B cell (primary cell): Measurements from ENCODE around the gene MICALL2. TPM values are rescaled to one million over a fixed set of nuclear protein-coding genes. Genes with fewer than 3 reads are reported as not detected.

Experiments used
- ATAC-seq: fragments of 200-7000 bp; cut with Tn5 transposase; one replicate; pipeline ENCODE4 v1.10.0; 2021; ENCODE audit warnings: low read depth, mild to moderate bottlenecking, moderate number of reproducible peaks, moderate library complexity
- CTCF ChIA-PET: fragments of 350-600 bp; sonication (Branson Sonifier 250); formaldehyde crosslinking; loops from one replicate; lab custom pipeline; 2021; ENCODE audit warnings: antibody characterized with exemption, inconsistent platforms; lab: Charles Lee
- POLR2A ChIA-PET: fragments of 350-600 bp; sonication (Branson Sonifier 250); formaldehyde crosslinking; loops from one replicate; lab custom pipeline; 2021; ENCODE audit warnings: antibody characterized with exemption; lab: Charles Lee
- DNase-seq: peaks from one replicate; pipeline ENCODE4 v3.0.0; 2013
- H2AFZ ChIP-seq: 2 replicates; pipeline ENCODE4 v1.6.1; 2012; ENCODE audit warnings: mild to moderate bottlenecking, low read depth, low read length; ENCODE audit not compliant: insufficient read depth, poor library complexity, severe bottlenecking
- H3K27ac ChIP-seq, 2 donors: 1 replicate in 1 of 2; 2 replicates in 1 of 2; pipeline ENCODE4 v1.5.1; 2012 to 2013; ENCODE audit warnings: low read length in 2 of 2, mild to moderate bottlenecking in 2 of 2, moderate library complexity in 1 of 2
- H3K27me3 ChIP-seq, 4 experiments: fragments of 200-600 bp in 1 of 4; sonication (generic) in 1 of 4; replicated peaks in 1 of 4; 1 replicate in 2 of 4; 2 replicates in 2 of 4; pipeline versions ENCODE4 v1.6.1 to v1.7.0; 2013 to 2016; ENCODE audit warnings: low read length in 3 of 4, mild to moderate bottlenecking in 2 of 4, mixed read lengths in 1 of 4, moderate library complexity in 1 of 4; ENCODE audit not compliant: insufficient read depth in 4 of 4, control insufficient read depth in 3 of 4; ENCODE audit errors: control extremely low read depth in 1 of 4
- H3K36me3 ChIP-seq, 2 experiments: replicated peaks in 1 of 2; 1 replicate in 1 of 2; 2 replicates in 1 of 2; pipeline versions ENCODE4 v1.6.1 to v1.7.1; 2013; ENCODE audit warnings: low read length in 1 of 2; ENCODE audit not compliant: insufficient read depth in 2 of 2, control insufficient read depth in 1 of 2; ENCODE audit errors: control extremely low read depth in 1 of 2, extremely low read depth in 1 of 2
- H3K4me1 ChIP-seq, 2 donors: fragments of 200-600 bp in 1 of 2; sonication (generic) in 1 of 2; 1 replicate in 1 of 2; 2 replicates in 1 of 2; pipeline versions ENCODE4 v1.5.1 to v1.6.1; 2013 to 2017; ENCODE audit warnings: low read length in 2 of 2; ENCODE audit not compliant: control insufficient read depth in 2 of 2, insufficient read depth in 2 of 2
- H3K4me2 ChIP-seq: replicated peaks from 2 replicates; pipeline ENCODE3; 2012; ENCODE audit warnings: mild to moderate bottlenecking, low read depth, low read length; ENCODE audit not compliant: poor library complexity, severe bottlenecking
- H3K4me3 ChIP-seq, 5 experiments: fragments of 200-600 bp in 1 of 5; sonication (generic) in 1 of 5; 1 replicate in 3 of 5; 2 replicates in 2 of 5; pipeline versions ENCODE4 v1.5.1 to v1.7.0; 2011 to 2016; ENCODE audit warnings: low read length in 4 of 5, mild to moderate bottlenecking in 4 of 5, low read depth in 2 of 5, control low read depth in 1 of 5, moderate library complexity in 1 of 5; ENCODE audit not compliant: insufficient read depth in 1 of 5; ENCODE audit errors: control extremely low read depth in 1 of 5, extremely low read depth in 1 of 5
- H3K79me2 ChIP-seq: fragments of 200-600 bp; sonication (generic); one replicate; pipeline ENCODE4 v1.6.0; 2016; ENCODE audit warnings: low read length; ENCODE audit not compliant: control insufficient read depth, insufficient read depth
- H3K9ac ChIP-seq: fragments of 200-600 bp; sonication (generic); 2 replicates; pipeline ENCODE4 v1.6.1; 2017; ENCODE audit warnings: mild to moderate bottlenecking, low read length, moderate library complexity
- H3K9me3 ChIP-seq, 3 donors: one replicate each; pipeline versions ENCODE4 v1.6.1 to v1.7.1; 2013; ENCODE audit warnings: low read length in 2 of 3; ENCODE audit not compliant: control insufficient read depth in 2 of 3, insufficient read depth in 1 of 3; ENCODE audit errors: control extremely low read depth in 1 of 3
- H4K20me1 ChIP-seq: 2 replicates; pipeline ENCODE4 v1.6.0; 2012; ENCODE audit warnings: mild to moderate bottlenecking, low read length; ENCODE audit not compliant: insufficient read depth, control insufficient read depth, poor library complexity, severe bottlenecking
- H3K27ac Mint-ChIP-seq: one replicate; pipeline ENCODE4 v1.8.0; 2021; ENCODE audit warnings: mixed read lengths
- H3K27me3 Mint-ChIP-seq: one replicate; pipeline ENCODE4 v1.8.0; 2021; ENCODE audit warnings: mixed read lengths
- H3K4me1 Mint-ChIP-seq: one replicate; pipeline ENCODE4 v1.8.0; 2021; ENCODE audit warnings: mixed read lengths
- H3K4me3 Mint-ChIP-seq: one replicate; pipeline ENCODE4 v1.8.0; 2021; ENCODE audit warnings: mixed read lengths
- H3K9me3 Mint-ChIP-seq: one replicate; pipeline ENCODE4 v1.8.0; 2022; ENCODE audit warnings: mixed read lengths; ENCODE audit not compliant: insufficient read depth
- CTCF ChIP-seq: fragments of 200-600 bp; IDR thresholded peaks from one replicate; pipeline ENCODE4 v1.8.0; 2022; ENCODE audit warnings: antibody characterized with exemption, mild to moderate bottlenecking
- EZH2 ChIP-seq: IDR thresholded peaks from 2 replicates; pipeline ENCODE4 v1.6.1; 2012; ENCODE audit warnings: borderline replicate concordance, low read depth, mild to moderate bottlenecking, moderate library complexity, low read length; ENCODE audit not compliant: insufficient read depth, poor library complexity, severe bottlenecking
- WGBS: methylation state at CpG from one replicate; pipeline ENCODE4 v1.1.5; 2013; ENCODE audit warnings: missing lambda C conversion rate; ENCODE audit not compliant: insufficient coverage; 5-methylcytosine and 5-hydroxymethylcytosine counted together
- intact Hi-C: fragments of 100-400 bp; cut with micrococcal nuclease; formaldehyde crosslinking; loops from one replicate; pipeline ENCODE4 v1.10.0; 2022
- polyA plus RNA-seq: library from polyadenylated mRNA; depleted of rRNA; stranded (reverse); fragments of >200 nt; gene quantifications from 2 replicates; pipeline ENCODE4 v1.2.3, GENCODE V29; 2012
- total RNA-seq, 2 donors: library from RNA; stranded (reverse); fragments of 120-200 nt in 1 of 2; gene quantifications; 1 replicate in 1 of 2; 2 replicates in 1 of 2; pipeline versions ENCODE4 v1.2.3 to v1.2.4, GENCODE V29; 2013 to 2022

The MICALL2 gene
- total and polyA plus RNA-seq, 2 donors (not counting 1 experiment from before 2014, with no cell fraction given): 0.85 to 0.94 TPM

DNA sequence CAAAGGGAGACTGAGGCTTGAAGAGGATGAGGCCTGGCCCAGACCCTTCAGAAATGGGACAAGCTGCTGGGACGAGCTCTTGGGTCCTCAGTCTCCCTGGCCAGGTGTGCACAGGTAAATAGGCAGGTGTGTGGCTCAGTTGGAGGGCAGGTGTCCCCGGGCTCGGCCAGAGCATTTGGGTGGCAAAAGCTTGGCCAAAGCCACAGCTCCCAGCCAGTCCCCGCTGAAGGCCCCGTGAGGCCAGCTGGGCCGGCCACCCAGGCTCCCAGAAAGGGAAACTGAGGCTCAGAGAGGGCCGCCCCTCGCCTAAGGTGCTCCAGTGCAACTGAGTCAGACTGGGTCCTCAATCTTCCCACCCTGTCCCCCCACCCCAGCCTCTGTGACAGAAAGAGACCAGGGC lies 37.3 kb downstream of the MICALL2 start:
- H4K20me1 ChIP-seq: no peaks in the 10 kb centered on the region
- WGBS: 89% methylated on average over 8 of the region's 8 CpGs
- Mint-ChIP-seq H3K9me3 (no peaks in the 10 kb centered on the region), H3K4me3 (no peak overlapping the region), H3K27ac (no peak overlapping the region), H3K4me1 (peaks cover 6% of the 10 kb centered on the region), H3K27me3 (peaks cover 28% of the 10 kb centered on the region)
- intact Hi-C loops: no loop called here
- peaks cover 0 to 3% (median 0%) of the 10 kb centered on the region in 4 experiments for H3K27me3 ChIP-seq
- H3K36me3 ChIP-seq: no peaks in the 10 kb centered on the region
- no peaks in the 10 kb centered on the region for H3K4me1 ChIP-seq
- H3K79me2 ChIP-seq: no peaks in the 10 kb centered on the region
- H3K4me2 ChIP-seq: no peak overlapping the region
- ChIA-PET POLR2A (no interaction called here), CTCF (no interaction called here)
- H3K4me3 ChIP-seq: no peak overlapping the region
- no peak for TF ChIP-seq EZH2
- TF ChIP-seq CTCF: no peak
- no peak for ATAC-seq
- peaks cover 0 to 11% (median 0%) of the 10 kb centered on the region in 3 donors for H3K9me3 ChIP-seq
- no peak for DNase-seq
- H2AFZ ChIP-seq: no peak overlapping the region
- H3K27ac ChIP-seq: no peak overlapping the region
- H3K9ac ChIP-seq: no peak overlapping the region

DNA sequence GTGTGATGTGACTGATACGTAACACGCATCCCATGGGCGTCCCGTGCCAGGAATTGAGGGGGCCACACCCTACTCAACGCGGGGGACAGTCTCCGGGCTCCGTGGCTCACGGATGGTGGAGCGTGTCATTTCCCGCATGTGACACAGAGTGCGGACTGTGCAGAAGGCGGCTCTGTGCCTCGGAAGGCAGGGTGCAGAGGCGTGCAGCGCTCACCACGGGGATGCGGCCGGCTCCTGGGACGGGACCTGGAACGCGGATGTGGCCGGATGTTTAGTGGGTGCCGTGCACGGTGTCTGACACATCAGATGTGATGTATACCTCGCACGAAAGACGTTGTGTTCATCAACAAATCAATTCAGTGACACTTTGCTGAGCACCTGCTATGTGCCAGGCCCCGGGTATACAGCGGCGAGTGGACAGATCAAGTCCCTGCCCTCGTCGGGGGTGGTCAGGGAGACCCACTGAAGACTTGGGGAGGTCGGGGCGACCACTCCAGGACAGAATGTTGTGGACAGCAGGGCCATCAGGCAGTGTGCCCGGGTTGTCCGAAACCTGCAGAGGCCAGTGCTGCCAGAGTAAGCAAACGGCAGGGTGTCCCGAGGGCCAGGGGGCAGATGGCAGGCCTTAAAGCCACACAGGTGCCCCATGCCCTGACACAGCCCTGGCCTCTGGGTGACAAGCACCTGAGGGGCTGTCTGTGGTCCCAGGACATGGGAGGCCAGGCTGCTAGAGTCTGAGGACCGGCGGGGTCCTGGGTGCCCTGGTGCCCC lies 38.1 kb downstream of the MICALL2 start:
- H3K9me3 ChIP-seq: peaks cover 0 to 11% (median 0%) of the 10 kb centered on the region in 3 donors
- Mint-ChIP-seq H3K27me3 (peaks cover 28% of the 10 kb centered on the region), H3K9me3 (no peaks in the 10 kb centered on the region), H3K4me3 (no peak overlapping the region), H3K27ac (no peak overlapping the region), H3K4me1 (peaks cover 6% of the 10 kb centered on the region)
- DNase-seq (no peak), ATAC-seq (no peak)
- no peaks in the 10 kb centered on the region for H3K79me2 ChIP-seq
- POLR2A ChIA-PET: no interaction called here
- H3K27me3 ChIP-seq: peaks cover 0 to 3% (median 0%) of the 10 kb centered on the region in 4 experiments
- no peaks in the 10 kb centered on the region for H3K4me1 ChIP-seq
- H3K4me2 ChIP-seq: no peak overlapping the region
- no peak overlapping the region for H3K4me3 ChIP-seq
- no peaks in the 10 kb centered on the region for H3K36me3 ChIP-seq
- 90% methylated on average over 41 of the region's 41 CpGs for WGBS
- no peaks in the 10 kb centered on the region for H4K20me1 ChIP-seq
- H2AFZ ChIP-seq: no peak overlapping the region
- no peak overlapping the region for H3K27ac ChIP-seq
- no peak overlapping the region for H3K9ac ChIP-seq
- TF ChIP-seq EZH2: no peak
- TF ChIP-seq CTCF: no peak
- CTCF ChIA-PET: no interaction called here
- intact Hi-C loops: no loop called here
